Suprapubic skin (tissue), 4 donors: ENCODE measurements around the gene PUM2. TPM values are rescaled to one million over a fixed set of nuclear protein-coding genes. Genes with fewer than 3 reads are reported as not detected.

Experiments used
- DNase-seq, 2 donors: peaks; one replicate each; pipeline ENCODE4 v3.0.0-alpha.2; 2019; ENCODE audit warnings: low spot score in 2 of 2
- H3K27ac ChIP-seq: fragments of 200-600 bp; sonication (generic); one replicate; pipeline ENCODE4 v1.5.1; 2019
- H3K27me3 ChIP-seq: fragments of 200-600 bp; sonication (generic); one replicate; pipeline ENCODE4 v1.5.1; 2019
- H3K36me3 ChIP-seq: fragments of 200-600 bp; sonication (generic); one replicate; pipeline ENCODE4 v1.5.1; 2019
- H3K4me1 ChIP-seq: fragments of 200-600 bp; sonication (generic); one replicate; pipeline ENCODE4 v1.5.1; 2019
- H3K4me3 ChIP-seq: fragments of 200-600 bp; sonication (generic); one replicate; pipeline ENCODE4 v1.5.1; 2019; ENCODE audit warnings: mild to moderate bottlenecking
- H3K9me3 ChIP-seq: fragments of 200-600 bp; sonication (generic); one replicate; pipeline ENCODE4 v1.5.1; 2019
- EP300 ChIP-seq: sonication (generic); formaldehyde crosslinking; IDR thresholded peaks from one replicate; pipeline ENCODE4 v1.6.1; 2017; ENCODE audit warnings: antibody characterized with exemption
- POLR2A ChIP-seq, 2 donors: fragments of 450-650 bp; IDR thresholded peaks; one replicate each; pipeline ENCODE4 v1.6.1; 2017; ENCODE audit warnings: antibody characterized with exemption in 2 of 2, mild to moderate bottlenecking in 2 of 2, moderate library complexity in 2 of 2
- POLR2AphosphoS5 ChIP-seq, 3 donors: sonication (generic); formaldehyde crosslinking; IDR thresholded peaks; one replicate each; pipeline ENCODE4 v1.6.1; 2017; ENCODE audit warnings: antibody characterized with exemption in 3 of 3
- WGBS: methylation state at CpG from one replicate; pipeline ENCODE4 v1.1.5; 2018; 5-methylcytosine and 5-hydroxymethylcytosine counted together
- total RNA-seq, 4 donors: library from RNA; depleted of rRNA; stranded (reverse); fragments of >200 nt; gene quantifications; one replicate each; pipeline ENCODE4 v1.1.0, GENCODE V29; 2016
- TF ChIP-seq, protein P1 (sequence below), 2 donors: fragments of 200-600 bp in 1 of 2; fragments of 450-650 bp in 1 of 2; sonication (generic) in 1 of 2; IDR thresholded peaks; one replicate each; pipeline ENCODE4 v1.5.1; 2016 to 2019; ENCODE audit warnings: antibody characterized with exemption in 2 of 2, mild to moderate bottlenecking in 1 of 2, moderate library complexity in 1 of 2

Gene PUM2
- total RNA-seq, 4 donors from 2014 or later, result 78.9 to 108 (median 99.0) TPM

DNA sequence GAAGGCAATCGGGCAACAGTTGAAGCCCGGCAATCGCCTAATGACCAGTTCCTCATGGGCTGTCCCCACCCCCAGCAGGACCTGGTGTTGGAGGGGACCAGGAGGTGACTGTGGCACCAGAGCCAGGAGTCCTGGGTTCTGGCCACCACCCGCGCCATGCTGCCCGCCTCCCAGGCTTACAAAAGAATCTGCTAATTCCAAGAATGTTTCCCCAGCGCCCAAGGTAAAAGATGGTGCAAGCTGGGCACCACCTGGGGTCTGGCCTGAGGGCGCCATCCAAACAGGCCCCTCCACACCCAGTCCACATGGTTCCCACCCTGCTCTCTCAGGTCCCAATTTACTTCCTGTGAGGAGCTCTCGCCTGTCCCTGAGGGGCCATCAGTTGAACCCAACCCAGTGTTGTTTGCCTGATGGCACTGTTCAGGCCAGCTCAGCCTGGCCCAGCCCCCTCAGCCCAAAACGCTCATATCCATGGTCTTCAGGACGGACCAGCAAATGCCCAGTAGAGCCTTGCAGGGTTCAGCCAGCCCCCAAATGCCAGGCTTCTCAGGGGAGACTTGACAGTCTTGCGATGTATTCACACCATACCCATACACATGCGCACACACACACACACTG lies 130.8 kb downstream of the PUM2 start:
- Histone ChIP-seq H3K27ac (peak overlapping the region; percentile 98), H3K4me1 (peaks cover 80% of the 10 kb centered on the region), H3K4me3 (peak overlapping the region; percentile 92), H3K36me3 (no peaks in the 10 kb centered on the region), H3K9me3 (no peaks in the 10 kb centered on the region), H3K27me3 (peaks cover 5% of the 10 kb centered on the region)
- DNase-seq, result peak in 1 of 2 donors; percentile 61
- 84% methylated on average over 7 of the region's 13 CpGs for WGBS
- TF ChIP-seq, protein P1, sequence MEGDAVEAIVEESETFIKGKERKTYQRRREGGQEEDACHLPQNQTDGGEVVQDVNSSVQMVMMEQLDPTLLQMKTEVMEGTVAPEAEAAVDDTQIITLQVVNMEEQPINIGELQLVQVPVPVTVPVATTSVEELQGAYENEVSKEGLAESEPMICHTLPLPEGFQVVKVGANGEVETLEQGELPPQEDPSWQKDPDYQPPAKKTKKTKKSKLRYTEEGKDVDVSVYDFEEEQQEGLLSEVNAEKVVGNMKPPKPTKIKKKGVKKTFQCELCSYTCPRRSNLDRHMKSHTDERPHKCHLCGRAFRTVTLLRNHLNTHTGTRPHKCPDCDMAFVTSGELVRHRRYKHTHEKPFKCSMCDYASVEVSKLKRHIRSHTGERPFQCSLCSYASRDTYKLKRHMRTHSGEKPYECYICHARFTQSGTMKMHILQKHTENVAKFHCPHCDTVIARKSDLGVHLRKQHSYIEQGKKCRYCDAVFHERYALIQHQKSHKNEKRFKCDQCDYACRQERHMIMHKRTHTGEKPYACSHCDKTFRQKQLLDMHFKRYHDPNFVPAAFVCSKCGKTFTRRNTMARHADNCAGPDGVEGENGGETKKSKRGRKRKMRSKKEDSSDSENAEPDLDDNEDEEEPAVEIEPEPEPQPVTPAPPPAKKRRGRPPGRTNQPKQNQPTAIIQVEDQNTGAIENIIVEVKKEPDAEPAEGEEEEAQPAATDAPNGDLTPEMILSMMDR (IDR thresholded peaks at IDR 0.05), result no peak
- TF ChIP-seq EP300 (no peak), POLR2AphosphoS5 (IDR thresholded peaks at IDR 0.05) (no peak), POLR2A (IDR thresholded peaks at IDR 0.05) (no peak)

DNA sequence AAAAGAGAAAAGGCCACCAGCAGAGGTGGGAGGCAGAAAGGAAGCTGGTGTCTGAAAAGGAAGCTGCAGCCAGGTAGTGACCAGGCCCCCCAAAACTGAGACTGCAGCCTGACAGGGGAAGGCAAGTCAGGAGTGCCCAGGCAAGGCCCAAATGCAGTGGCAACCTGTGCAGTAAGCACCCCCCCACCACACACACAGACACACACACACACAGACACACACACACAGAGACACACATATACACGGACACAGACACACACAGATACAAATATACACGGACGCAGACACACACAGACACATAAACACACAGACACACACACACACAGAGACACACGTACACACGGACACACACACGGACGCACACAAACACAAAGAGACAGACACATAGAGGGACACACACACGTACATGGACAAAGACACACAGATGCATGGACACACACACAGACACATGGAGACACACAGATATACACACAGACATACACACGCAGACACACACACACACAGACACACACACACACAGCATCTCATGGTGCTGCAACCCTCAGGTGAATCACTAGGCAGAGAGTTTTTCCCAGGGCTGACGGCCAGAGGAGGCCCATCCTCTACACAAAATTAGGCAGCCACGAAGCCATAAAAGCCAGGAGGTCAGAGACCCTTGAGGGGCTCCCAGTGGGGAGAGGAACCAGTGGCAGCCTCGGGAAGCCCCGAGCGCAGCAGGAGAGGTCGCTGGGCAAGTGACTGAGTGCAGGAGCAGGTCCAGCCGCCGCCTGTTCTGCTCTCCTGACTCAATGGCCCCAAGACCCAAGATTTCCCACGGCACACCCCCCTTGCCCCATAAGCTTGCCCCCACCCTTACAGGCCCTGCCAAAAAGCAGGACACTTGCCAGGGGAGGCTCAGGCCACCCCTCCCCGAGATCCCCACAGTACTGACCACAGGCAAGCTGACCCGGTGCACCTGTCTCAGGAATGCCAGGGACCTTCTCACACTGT lies 132.0 kb downstream of the PUM2 start:
- WGBS, result 79% methylated on average over 16 of the region's 20 CpGs
- H3K36me3 ChIP-seq, result no peaks in the 10 kb centered on the region
- H3K9me3 ChIP-seq, result no peaks in the 10 kb centered on the region
- H3K4me1 ChIP-seq, result peaks cover 82% of the 10 kb centered on the region
- H3K4me3 ChIP-seq, result peak overlapping the region; percentile 92
- no peak for TF ChIP-seq POLR2A (IDR thresholded peaks at IDR 0.05)
- H3K27me3 ChIP-seq, result no peaks in the 10 kb centered on the region
- peak overlapping the region; percentile 98 for H3K27ac ChIP-seq
- DNase-seq, result peak in 1 of 2 donors; percentile 56

DNA sequence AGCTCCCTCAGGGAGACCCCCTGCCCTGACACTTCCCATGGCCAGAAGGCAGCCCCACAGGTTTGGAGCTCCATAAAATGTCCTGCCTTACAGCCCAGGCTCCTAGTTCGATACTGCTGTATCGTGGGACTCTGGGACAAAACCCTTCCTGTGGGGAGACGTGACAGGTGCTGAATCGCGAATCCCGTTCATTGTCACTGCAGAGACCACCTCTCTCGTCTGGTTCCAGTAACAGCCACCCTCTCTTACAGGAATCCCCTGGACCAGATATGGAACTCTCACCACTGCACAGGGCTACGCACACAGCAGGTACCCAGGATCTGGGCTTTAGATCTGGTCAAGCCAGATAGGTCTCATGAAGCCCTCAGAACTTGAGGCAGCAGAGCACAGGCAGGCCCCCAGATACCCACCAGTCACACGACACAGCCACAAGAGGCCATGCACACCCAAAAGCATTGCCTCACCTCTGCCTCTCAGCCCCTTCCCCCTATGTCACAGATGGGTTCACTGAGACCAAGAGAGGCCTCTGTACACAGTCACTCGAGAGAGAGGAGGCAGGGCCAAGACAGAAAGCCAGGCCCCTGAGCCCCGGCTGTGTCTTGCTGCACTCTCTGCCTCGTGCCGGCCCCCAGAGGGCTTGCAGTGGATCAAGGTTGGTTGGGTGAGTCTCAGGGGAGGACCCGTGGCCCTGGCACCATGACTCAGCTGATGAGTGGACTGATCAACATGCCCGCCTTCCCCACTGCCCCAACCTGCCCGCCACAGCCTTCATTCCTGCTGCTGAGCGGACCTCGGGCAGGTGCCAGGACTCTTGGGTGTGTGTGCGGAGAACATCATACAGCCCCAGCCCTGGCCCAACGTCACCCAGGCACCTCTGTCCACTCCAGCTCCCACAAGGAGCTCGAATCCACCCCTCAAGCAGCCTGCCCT lies 133.3 kb downstream of the PUM2 start:
- peaks cover 85% of the 10 kb centered on the region for H3K4me1 ChIP-seq
- H3K9me3 ChIP-seq, result no peaks in the 10 kb centered on the region
- WGBS, result 71% methylated on average over 20 of the region's 21 CpGs
- peak overlapping the region; percentile 92 for H3K4me3 ChIP-seq
- H3K36me3 ChIP-seq, result no peaks in the 10 kb centered on the region
- TF ChIP-seq, protein P1 (IDR thresholded peaks at IDR 0.05), result no peak
- peak in 2 of 3 donors; percentile 25 to 36 for TF ChIP-seq POLR2AphosphoS5 (IDR thresholded peaks at IDR 0.05)
- peak in 1 of 2 donors; percentile 73 for DNase-seq
- H3K27ac ChIP-seq, result peak overlapping the region; percentile 98
- H3K27me3 ChIP-seq, result no peaks in the 10 kb centered on the region

DNA sequence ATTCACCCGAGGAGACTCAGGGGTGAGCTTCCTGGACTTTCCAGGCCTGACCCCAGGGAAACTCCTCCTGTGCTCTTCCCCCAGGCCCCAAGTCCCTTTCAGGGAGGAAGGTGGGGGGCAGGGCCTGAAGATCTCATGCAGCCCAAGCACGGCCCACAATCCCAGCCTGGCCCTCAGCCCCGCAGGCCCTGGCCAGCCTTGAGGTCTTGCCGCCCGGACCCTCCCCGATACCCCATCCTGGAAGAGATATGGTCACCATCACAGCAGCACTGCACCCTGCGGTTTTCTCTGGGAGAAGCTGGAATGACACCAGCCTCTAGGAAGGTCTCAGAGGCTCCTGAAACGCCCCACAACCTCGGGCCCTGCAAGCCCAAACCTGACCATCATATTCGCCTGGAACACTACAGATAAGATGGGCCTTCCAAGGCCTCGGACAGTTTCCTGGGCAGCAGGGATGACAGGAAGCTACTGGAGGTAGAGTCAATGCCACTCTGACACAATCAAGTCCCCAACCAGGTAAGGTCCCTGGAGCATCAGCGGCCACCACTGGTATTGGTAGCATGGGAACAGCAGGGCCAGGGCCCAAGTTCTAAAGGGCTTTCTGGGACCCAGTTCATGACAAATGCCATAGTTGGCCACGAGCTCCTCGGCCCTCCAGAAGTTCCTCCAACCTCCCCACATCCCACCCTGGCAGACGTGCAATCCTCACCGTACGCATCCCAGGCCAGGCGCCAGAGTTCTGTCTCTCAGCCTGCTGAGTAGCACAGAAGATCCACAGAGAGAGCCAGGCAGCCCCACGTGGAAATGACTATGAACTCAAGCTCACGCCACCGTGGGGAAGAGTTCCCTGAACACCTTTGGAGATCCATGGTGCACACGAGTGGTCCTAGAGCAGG lies 134.3 kb downstream of the PUM2 start:
- WGBS, result 62% methylated on average over 14 of the region's 22 CpGs
- DNase-seq, result peak in 1 of 2 donors; percentile 54
- Histone ChIP-seq H3K4me3 (peak overlapping the region; percentile 92), H3K4me1 (peaks cover 94% of the 10 kb centered on the region), H3K36me3 (no peaks in the 10 kb centered on the region), H3K27me3 (no peaks in the 10 kb centered on the region), H3K27ac (peak overlapping the region; percentile 98), H3K9me3 (no peaks in the 10 kb centered on the region)
- TF ChIP-seq EP300, result no peak
- TF ChIP-seq POLR2AphosphoS5 (IDR thresholded peaks at IDR 0.05), result no peak

DNA sequence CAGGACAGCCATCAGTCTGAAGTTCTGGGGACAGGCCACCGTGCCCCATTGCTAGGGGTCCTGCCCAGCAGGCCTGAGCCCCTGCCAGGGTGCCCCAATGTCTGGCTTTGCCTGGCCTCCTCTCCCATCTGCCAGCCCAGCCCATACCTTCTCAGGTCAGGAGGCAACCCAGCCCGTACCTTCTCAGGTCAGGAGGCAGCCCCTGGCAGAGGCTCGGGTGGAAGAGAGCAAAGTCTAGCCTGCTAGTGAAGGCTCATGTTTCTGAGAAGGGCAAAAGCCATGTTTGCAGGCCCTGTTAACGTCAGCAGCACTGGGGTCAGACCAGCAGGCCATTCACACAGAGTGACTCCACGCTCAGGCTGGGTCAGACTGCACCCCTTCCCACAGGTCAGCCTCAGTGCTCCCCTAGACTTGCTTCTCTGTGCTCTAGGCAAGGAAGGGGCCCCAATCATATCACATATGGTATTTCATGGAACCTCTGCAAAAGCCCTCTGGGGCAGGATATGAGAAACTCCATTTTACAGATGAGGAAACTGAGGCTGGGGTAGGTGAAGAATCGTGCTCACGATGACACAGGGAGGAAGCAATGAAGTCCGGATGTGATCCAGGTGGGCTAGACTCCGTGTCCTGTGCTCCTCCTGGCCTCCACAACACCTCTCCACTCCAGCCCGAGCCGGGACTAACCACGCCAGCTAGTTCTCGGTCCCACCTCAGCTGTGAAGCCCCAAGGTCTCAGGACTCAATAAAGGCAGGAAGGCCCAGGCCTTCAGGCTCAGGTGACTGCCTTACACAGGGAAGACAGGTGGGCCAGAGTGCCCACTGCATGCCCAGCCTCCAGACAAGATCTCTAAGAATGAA lies 135.2 kb downstream of the PUM2 start:
- Histone ChIP-seq H3K9me3 (no peaks in the 10 kb centered on the region), H3K27me3 (no peaks in the 10 kb centered on the region), H3K27ac (peak overlapping the region; percentile 98), H3K4me1 (peaks cover 96% of the 10 kb centered on the region), H3K4me3 (no peak overlapping the region), H3K36me3 (no peaks in the 10 kb centered on the region)
- TF ChIP-seq POLR2A (IDR thresholded peaks at IDR 0.05), result no peak
- no peak for TF ChIP-seq EP300
- TF ChIP-seq POLR2AphosphoS5 (IDR thresholded peaks at IDR 0.05), result no peak
- TF ChIP-seq, protein P1 (IDR thresholded peaks at IDR 0.05), result no peak
- WGBS, result 87% methylated on average over 9 of the region's 13 CpGs
- DNase-seq, result peak in 1 of 2 donors; percentile 59
